Fibroblast of peridontal ligament (primary cell): ENCODE data around the gene GPR156.
A peak's percentile ranks its signal among the peaks of the same experiment; 100 is the strongest.
"Not testable (repeated sequence)": the region's sequence is repeated elsewhere in the genome, so short reads cannot be mapped to it uniquely, and the experiment has no call there.

Source experiments
- DNase-seq: peaks from one replicate; pipeline ENCODE4 v3.0.0-alpha.2; 2010; ENCODE audit errors: extremely low read depth

The GPR156 gene

GRCh38 chr3:120284747-120285507, at the start of gene GPR156:
TSS of gene GPR156 (minus strand) at chr3:120285222. CDS start at chr3:120244098, 41,124 bp downstream.
- no peak for DNase-seq

- DNase-seq = no peak
Measured at GRCh38 chr3:120332646-120333045, 47.6 kb upstream of the GPR156 start.

- no peak for DNase-seq
Measured at GRCh38 chr3:120331076-120331475, 46.1 kb upstream of the GPR156 start.

GRCh38 chr3:120326784-120327183, 41.8 kb upstream of the GPR156 start:
- no peak for DNase-seq

- DNase-seq = peak; percentile 34
Measured at GRCh38 chr3:120324190-120324589, 39.2 kb upstream of the GPR156 start.

- DNase-seq = not testable (repeated sequence)
Measured at GRCh38 chr3:120323761-120324160, 38.7 kb upstream of the GPR156 start.

- DNase-seq = no peak
Measured at GRCh38 chr3:120311863-120312794, 27.1 kb upstream of the GPR156 start.

- DNase-seq = no peak
Measured at GRCh38 chr3:120306519-120307455, 21.8 kb upstream of the GPR156 start.

GRCh38 chr3:120304616-120305015, 19.6 kb upstream of the GPR156 start:
- no peak for DNase-seq

GRCh38 chr3:120302361-120302760, 17.3 kb upstream of the GPR156 start:
- DNase-seq = no peak

- no peak for DNase-seq
Measured at GRCh38 chr3:120300971-120301370, 15.9 kb upstream of the GPR156 start.

GRCh38 chr3:120299403-120299802, 14.4 kb upstream of the GPR156 start:
- DNase-seq = no peak

GRCh38 chr3:120298996-120299395, 14.0 kb upstream of the GPR156 start:
- DNase-seq = no peak

- DNase-seq = peak; percentile 11
Measured at GRCh38 chr3:120291552-120291951, 6.5 kb upstream of the GPR156 start.

GRCh38 chr3:120289636-120290035, 4.6 kb upstream of the GPR156 start:
- DNase-seq = no peak

- no peak for DNase-seq
Measured at GRCh38 chr3:120286465-120286864, 1.4 kb upstream of the GPR156 start.

GRCh38 chr3:120285508-120285841, 453 bp upstream of the GPR156 start:
- DNase-seq = no peak

GRCh38 chr3:120281261-120281660, 3.8 kb downstream of the GPR156 start:
- no peak for DNase-seq

GRCh38 chr3:120280566-120280965, 4.5 kb downstream of the GPR156 start:
- DNase-seq = no peak

GRCh38 chr3:120280026-120280425, 5.0 kb downstream of the GPR156 start:
- DNase-seq = no peak

GRCh38 chr3:120276767-120277166, 8.3 kb downstream of the GPR156 start:
- no peak for DNase-seq

GRCh38 chr3:120275618-120276017, 9.4 kb downstream of the GPR156 start:
- no peak for DNase-seq
